HT-29 (cell line): Measurements from ENCODE around the gene PGLYRP2. TPM values are rescaled to one million over a fixed set of nuclear protein-coding genes. Genes with fewer than 3 reads are reported as not detected.
"Not testable (repeated sequence)": the region's sequence is repeated elsewhere in the genome, so short reads cannot be mapped to it uniquely, and the experiment has no call there.

Source experiments
- DNase-seq: peaks from one replicate; pipeline ENCODE4 v3.0.0-alpha.2; 2015; ENCODE audit warnings: low spot score
- total RNA-seq: library from RNA; depleted of rRNA; stranded (reverse); fragments of >200 nt; shearing (Covaris generic); gene quantifications from 2 replicates; pipeline ENCODE4 v1.2.3, GENCODE V29; 2014; rRNA removed

PGLYRP2 gene
- total RNA-seq, result not detected in 2 replicates

DNA sequence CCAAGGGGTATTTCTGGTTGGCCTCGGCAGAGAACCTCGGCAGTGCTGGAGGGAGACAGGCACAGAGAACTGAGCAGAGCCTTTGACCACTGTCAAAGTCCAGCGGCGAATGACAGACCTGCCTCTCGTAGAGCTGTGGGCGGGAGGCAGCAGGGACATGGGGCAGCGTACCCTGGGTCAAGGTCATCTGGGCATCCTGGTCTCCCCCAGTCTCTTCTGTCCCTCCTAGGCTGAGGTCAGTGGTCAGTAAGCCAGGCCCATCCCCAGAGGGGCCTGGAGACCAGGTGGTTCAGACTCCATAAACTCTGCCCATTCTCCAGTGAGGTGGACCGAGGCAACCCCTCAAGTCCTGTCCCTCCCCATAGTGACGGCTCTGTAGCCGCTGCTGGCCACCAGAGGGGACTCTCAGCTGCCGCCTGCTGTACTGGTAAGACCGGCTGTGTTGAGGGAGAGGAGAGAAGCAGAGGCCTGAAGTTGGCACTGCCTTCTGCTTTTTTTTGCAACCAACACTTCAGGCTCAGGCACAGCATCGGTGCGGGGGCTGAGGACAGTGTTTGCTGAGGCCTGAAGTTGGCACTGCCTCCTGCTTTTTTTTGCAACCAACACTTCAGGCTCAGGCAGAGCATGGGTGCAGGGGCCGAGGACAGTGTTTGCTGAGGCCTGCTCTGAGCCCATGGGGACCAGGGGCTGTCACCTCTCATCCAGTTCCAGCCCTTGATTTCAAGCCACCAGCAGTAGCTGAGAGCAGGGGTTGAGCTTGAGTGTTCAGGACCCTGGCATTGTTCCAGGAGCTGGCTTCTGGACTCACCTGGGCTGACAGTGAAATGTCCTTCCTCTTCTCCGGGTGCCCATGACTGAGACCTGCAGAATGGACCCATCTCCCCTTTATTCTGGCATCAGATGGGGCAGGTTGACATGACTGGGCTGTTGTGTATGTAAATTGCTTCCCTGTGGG is at the start of gene PGLYRP2:
PGLYRP2 (minus strand) TSS at position 111 of the 955 bp plus-strand sequence. CDS start 130 bp downstream, outside the sequence.
- DNase-seq, result peak; percentile 10

- no peak for DNase-seq
Measured at GRCh38 chr19:15527705-15528104, 48.4 kb upstream of the PGLYRP2 start.

GRCh38 chr19:15526408-15526807 is 47.1 kb upstream of the PGLYRP2 start:
- DNase-seq, result no peak

- no peak for DNase-seq
Measured at GRCh38 chr19:15525291-15525690, 46.0 kb upstream of the PGLYRP2 start.

- no peak for DNase-seq
Measured at GRCh38 chr19:15524781-15525180, 45.5 kb upstream of the PGLYRP2 start.

DNA sequence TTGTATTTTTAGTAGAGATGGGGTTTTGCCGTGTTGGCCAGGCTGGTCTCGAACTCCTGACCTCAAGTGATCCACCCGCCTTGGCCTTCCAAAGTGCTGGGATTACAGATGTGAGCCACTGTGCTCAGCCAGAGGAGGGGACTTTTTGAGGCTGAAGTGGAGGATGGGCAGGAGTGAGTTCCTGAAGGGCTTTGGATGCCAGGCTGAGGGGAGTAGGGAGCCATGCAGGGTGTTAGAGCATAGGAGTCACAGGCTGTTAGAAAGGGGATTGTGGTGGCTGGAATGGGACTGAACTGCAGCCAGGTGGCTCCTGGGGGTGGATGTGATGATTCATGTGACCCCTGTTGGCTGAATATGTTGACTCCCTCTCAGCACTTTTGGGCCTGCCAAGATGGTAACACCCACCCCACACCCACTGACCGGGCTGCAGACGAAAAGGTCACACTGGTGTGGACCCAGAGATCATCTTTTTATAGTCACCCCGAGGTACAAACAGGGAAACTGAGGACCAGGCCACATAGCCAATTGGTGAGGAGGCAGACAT is 40.2 kb upstream of the PGLYRP2 start:
- DNase-seq, result no peak

DNA sequence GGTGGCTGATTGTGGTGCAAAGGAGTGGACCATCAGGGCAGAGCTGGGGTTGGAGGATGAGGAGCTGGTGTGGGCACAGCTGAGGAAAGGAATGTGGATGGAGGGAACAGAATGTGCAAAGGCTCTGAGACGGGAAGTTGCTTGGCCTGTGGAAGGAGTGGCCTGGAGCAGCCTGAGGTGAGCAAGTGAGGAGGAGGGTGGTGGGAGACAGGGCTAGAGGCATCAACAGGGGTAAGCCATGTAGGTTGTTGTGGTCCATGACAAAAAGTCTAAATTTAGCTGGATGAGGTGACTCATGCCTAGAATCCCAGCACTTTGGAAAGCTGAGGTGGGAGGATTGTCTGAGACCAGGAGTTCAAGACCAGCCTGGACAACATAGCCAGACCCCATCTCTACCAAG is 38.5 kb upstream of the PGLYRP2 start:
- DNase-seq, result no peak

- no peak for DNase-seq
Measured at GRCh38 chr19:15516363-15516762, 37.1 kb upstream of the PGLYRP2 start.

DNA sequence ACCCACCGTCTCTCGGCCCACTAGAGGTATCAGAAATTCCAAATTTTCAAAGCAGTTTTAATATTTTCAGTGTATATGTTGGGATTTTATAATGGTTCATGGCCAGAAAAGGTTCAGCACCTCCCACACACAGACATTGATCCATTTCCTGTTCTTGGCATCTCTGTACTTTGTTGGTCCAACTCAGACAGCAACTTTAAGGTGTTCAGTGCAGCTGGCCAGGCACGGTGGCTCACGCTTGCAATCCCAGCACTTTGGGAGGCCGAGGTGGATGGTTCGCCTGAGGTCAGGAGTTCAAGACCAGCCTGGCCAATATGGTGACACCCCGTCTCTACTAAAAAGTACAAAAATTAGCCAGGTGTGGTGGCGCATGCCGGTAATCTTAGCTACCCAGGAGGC is 35.9 kb upstream of the PGLYRP2 start:
- DNase-seq, result not testable (repeated sequence)

DNA sequence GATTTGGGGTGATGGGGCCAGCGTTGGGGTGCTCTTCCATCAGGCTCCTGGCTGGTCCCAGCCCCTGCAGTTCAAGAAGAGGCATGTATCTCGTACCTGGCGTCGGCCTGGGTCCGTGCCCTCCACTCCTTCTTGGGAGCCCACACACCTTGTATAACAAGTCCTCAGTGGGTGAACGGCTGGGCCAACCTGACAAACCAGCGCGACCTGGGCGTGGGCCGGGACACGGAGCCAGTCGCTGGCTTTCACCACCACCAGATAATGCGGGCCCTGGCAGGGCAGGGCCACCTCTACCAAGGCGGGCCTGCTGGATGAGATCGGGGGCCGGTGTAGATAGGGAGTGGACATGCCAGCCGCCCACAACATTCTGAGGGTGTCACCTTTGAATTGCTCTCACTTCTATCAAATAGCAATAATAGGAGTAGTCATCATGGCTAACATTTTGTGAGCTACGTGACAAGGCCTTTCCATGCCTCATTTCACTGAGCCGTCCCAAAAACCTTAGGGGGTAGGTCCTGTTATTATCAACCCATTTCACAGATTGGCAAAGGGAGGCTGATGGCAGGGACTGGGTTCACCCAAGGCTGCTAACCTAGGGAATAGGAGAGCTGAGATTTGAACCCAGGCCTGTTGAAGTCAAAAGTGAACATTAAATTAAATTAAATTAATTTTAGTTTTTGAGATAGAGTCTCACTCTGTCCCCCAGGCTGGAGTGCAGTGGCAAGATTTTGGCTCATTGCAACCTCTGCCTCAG is 32.5 kb upstream of the PGLYRP2 start:
- no peak for DNase-seq

- no peak for DNase-seq
Measured at GRCh38 chr19:15508035-15508710, 28.9 kb upstream of the PGLYRP2 start, which contains the start of gene CYP4F22. CYP4F22 (plus strand) TSS chr19:15508525; CDS start chr19:15525337, 16,812 bp downstream.

GRCh38 chr19:15507068-15508034 is 28.1 kb upstream of the PGLYRP2 start:
- no peak for DNase-seq

GRCh38 chr19:15506074-15506571 is 26.8 kb upstream of the PGLYRP2 start:
- DNase-seq, result no peak

DNA sequence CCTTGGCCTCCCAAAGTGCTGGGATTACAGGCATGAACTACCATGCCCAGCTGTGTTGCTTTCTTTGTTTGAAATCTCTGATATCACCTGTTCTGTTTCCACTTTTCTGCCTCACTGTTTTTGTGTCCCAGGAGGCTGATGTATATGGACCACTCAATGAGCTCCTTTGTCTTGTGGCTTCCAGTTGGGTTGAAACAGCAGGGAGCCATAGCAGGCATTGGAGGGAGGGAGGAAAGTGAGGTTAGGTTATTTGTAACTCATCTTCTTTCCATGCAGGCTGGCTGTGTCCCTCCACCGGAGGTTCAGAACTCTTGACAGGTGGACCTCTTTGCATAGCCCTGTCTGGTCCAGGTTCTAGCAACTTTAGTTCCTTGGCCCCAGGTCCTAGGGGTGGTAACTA is 23.0 kb upstream of the PGLYRP2 start:
- DNase-seq, result no peak

DNA sequence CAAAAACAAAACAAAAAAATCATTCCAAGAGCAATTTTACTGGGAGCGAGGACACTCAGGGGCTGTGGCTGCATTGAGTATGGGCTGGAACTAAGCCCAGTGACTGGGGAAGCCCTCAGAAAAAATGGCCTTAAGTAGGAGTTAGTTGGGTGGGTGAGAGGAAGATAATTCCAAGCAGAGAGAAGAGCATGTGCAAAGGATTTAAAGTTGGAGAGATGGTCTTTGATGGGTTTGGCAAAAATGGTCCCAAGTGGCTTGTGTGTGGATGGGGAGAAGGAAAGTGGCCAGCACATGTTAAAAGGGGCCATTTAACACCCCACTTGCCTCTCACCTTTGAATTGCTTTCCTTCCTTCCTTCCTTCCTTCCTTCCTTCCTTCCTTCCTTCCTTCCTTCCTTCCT is 22.3 kb upstream of the PGLYRP2 start:
- DNase-seq, result no peak

GRCh38 chr19:15498910-15499309 is 19.6 kb upstream of the PGLYRP2 start:
- DNase-seq, result no peak

GRCh38 chr19:15498156-15498858 is 19.0 kb upstream of the PGLYRP2 start:
- DNase-seq, result no peak

GRCh38 chr19:15495151-15495550 is 15.8 kb upstream of the PGLYRP2 start:
- no peak for DNase-seq

- no peak for DNase-seq
Measured at GRCh38 chr19:15488489-15489226, 9.4 kb upstream of the PGLYRP2 start.
